GM12875 (cell line): Measurements from ENCODE around the gene NFIA.

Experiments
- H3K4me3 ChIP-seq: one replicate; pipeline ENCODE4 v1.5.1; 2011; ENCODE audit warnings: low read depth, low read length, control low read depth
- TF ChIP-seq, protein P1 (sequence below): IDR thresholded peaks from 2 replicates; pipeline ENCODE4 v1.5.1; 2011; ENCODE audit warnings: low read depth, mild to moderate bottlenecking, control low read depth, inconsistent platforms, low read length, moderate library complexity, borderline replicate concordance; ENCODE audit not compliant: insufficient read depth

NFIA gene

DNA sequence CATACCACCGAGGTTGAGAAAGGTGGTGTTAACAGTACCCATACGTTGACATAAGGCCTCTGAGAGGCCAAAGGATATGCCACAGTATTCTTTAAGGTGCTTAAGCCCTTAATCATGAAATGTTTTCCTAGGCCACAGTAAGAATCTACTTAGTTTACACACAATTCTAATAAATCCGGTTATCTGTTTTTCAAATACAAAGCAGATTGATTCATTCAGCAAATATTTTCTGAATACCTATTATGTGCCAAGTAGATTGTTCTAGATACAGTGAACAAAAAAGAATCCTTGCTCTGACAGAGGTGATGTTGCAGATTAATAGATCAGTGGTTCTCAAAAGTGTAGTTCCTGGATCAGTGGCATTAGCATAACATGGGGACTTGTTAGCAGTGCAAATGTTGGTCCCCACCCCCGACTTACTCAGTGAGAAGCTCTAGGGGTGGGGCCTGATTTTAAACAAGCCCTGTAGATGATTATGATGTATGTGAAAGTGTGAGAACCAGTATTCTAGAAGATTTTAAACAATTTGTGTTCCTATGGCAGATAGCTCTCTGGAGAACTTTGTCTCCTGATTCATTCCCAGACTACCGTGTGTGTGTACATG, 61.6 kb downstream of the NFIA start:
- TF ChIP-seq, protein P1, sequence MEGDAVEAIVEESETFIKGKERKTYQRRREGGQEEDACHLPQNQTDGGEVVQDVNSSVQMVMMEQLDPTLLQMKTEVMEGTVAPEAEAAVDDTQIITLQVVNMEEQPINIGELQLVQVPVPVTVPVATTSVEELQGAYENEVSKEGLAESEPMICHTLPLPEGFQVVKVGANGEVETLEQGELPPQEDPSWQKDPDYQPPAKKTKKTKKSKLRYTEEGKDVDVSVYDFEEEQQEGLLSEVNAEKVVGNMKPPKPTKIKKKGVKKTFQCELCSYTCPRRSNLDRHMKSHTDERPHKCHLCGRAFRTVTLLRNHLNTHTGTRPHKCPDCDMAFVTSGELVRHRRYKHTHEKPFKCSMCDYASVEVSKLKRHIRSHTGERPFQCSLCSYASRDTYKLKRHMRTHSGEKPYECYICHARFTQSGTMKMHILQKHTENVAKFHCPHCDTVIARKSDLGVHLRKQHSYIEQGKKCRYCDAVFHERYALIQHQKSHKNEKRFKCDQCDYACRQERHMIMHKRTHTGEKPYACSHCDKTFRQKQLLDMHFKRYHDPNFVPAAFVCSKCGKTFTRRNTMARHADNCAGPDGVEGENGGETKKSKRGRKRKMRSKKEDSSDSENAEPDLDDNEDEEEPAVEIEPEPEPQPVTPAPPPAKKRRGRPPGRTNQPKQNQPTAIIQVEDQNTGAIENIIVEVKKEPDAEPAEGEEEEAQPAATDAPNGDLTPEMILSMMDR: no peak
- H3K4me3 ChIP-seq: no peak overlapping the region

GRCh38 chr1:61149010-61149860, 66.9 kb downstream of the NFIA start:
- TF ChIP-seq, protein P1: no peak
- no peak overlapping the region for H3K4me3 ChIP-seq

- TF ChIP-seq, protein P1: no peak
- H3K4me3 ChIP-seq: no peak overlapping the region
These were observed 69.2 kb downstream of the NFIA start for GRCh38 chr1:61151565-61151964.

GRCh38 chr1:61152066-61152465, 69.7 kb downstream of the NFIA start:
- TF ChIP-seq, protein P1: no peak
- no peak overlapping the region for H3K4me3 ChIP-seq

- no peak overlapping the region for H3K4me3 ChIP-seq
- TF ChIP-seq, protein P1: no peak
These were observed 70.2 kb downstream of the NFIA start for GRCh38 chr1:61152469-61153105.

DNA sequence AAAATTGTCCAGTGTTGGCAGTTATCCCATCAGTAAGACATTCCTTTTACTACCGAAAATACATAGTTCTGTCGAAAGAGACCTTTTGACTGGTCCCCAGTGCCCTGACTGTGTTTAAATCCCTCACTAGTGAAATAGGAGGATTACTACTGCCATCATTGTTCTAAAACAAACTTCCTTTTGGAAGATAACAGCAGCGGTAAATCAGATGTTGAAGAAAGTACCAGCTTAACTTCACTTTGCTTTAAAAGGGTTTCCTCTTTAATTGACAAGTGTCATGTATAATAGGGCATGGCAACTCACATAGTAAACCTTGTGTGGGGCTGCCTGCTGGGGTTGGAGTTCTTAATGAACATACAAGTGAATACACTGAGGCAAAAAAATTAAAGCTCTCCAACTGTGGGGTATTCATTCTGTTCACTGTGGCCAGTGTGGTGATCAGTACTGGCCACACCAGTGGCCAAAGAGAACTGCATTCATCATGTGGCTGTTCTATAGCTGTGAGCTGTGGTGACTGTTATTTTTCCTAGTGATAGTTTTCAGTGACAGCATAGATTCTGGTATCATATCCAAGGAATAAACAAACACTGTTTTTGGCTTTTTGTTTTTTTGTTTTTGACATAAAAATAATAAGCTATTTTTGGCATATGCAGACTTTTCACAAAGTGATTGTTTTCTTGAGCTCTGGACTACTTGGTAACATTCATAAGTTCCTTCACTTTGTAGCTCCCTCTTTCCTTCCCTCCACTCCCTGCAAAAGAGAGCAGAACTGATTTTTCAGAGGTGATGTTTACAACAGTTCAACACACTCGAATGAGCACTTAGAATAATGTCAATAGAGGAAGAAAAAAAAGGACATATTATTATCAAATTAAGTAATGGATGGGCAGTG, 74.5 kb downstream of the NFIA start:
- no peak overlapping the region for H3K4me3 ChIP-seq
- TF ChIP-seq, protein P1: no peak
